Measurements from ENCODE around the gene BCL11A. TPM values are rescaled to one million over a fixed set of nuclear protein-coding genes. Genes with fewer than 3 reads are reported as not detected.

Gene BCL11A
- total and polyA plus RNA-seq, 7 donors: 3.6 to 39.6 (median 16.3) TPM

GRCh38 chr2:60567096-60567495, 13.6 kb upstream of the BCL11A start:
- WGBS, 2 donors: 93 to 97% methylated on average over 4 of the region's 4 CpGs
- intact Hi-C loops (cut with DNase I): loop anchor here (5.0 kb wide), 1 partner anchor 1805 kb away; no protein-coding TSS in a partner anchor
- Histone ChIP-seq H3K4me3 (no peak overlapping the region), H3K4me1 (peaks cover 0 to 11% (median 5%) of the 10 kb centered on the region in 4 donors), H3K9me3 (no peaks in the 10 kb centered on the region), H3K36me3 (no peaks in the 10 kb centered on the region), H3K27ac (no peak overlapping the region), H3K27me3 (peaks cover 9 to 43% (median 29%) of the 10 kb centered on the region in 3 donors)
- no peak for DNase-seq
- TF ChIP-seq EP300 (IDR thresholded peaks at IDR 0.05): no peak
- TF ChIP-seq POLR2AphosphoS5 (IDR thresholded peaks at IDR 0.05): no peak
- TF ChIP-seq CTCF (IDR thresholded peaks at IDR 0.05): no peak
- no peak for TF ChIP-seq POLR2A (IDR thresholded peaks at IDR 0.05)

GRCh38 chr2:60565472-60565871, 12.0 kb upstream of the BCL11A start:
- Histone ChIP-seq H3K9me3 (no peaks in the 10 kb centered on the region), H3K27me3 (peaks cover 4 to 26% (median 15%) of the 10 kb centered on the region in 3 donors), H3K27ac (no peak overlapping the region), H3K4me1 (peaks cover 0 to 11% (median 5%) of the 10 kb centered on the region in 4 donors), H3K4me3 (no peak overlapping the region), H3K36me3 (no peaks in the 10 kb centered on the region)
- no peak for DNase-seq
- 6 to 11% methylated on average over 3 of the region's 3 CpGs for WGBS, 2 donors
- TF ChIP-seq EP300 (IDR thresholded peaks at IDR 0.05) (no peak), POLR2A (IDR thresholded peaks at IDR 0.05) (no peak), CTCF (IDR thresholded peaks at IDR 0.05) (peak in 2 of 4 experiments; percentile 31 to 38), POLR2AphosphoS5 (IDR thresholded peaks at IDR 0.05) (no peak)
- intact Hi-C loops (cut with DNase I): loop anchor here (5.0 kb wide), 1 partner anchor 1803 kb away; no protein-coding TSS in a partner anchor

GRCh38 chr2:60560734-60561644, 7.5 kb upstream of the BCL11A start:
- Histone ChIP-seq H3K9me3 (no peaks in the 10 kb centered on the region), H3K27ac (no peak overlapping the region), H3K4me3 (no peak overlapping the region), H3K36me3 (no peaks in the 10 kb centered on the region), H3K27me3 (peaks cover 0 to 11% (median 0%) of the 10 kb centered on the region in 3 donors), H3K4me1 (peaks cover 0 to 15% (median 9%) of the 10 kb centered on the region in 4 donors)
- intact Hi-C loops (cut with DNase I): no loop called here
- TF ChIP-seq CTCF (IDR thresholded peaks at IDR 0.05) (peak in 3 of 4 experiments; percentile 23 to 53 (median 35)), EP300 (IDR thresholded peaks at IDR 0.05) (no peak), POLR2AphosphoS5 (IDR thresholded peaks at IDR 0.05) (no peak), POLR2A (IDR thresholded peaks at IDR 0.05) (no peak)
- 83 to 89% methylated on average over 5 of the region's 5 CpGs for WGBS, 2 donors
- DNase-seq: no peak

GRCh38 chr2:60559880-60560279, 6.4 kb upstream of the BCL11A start:
- intact Hi-C loops (cut with DNase I): loop anchor here (5.0 to 10.0 kb wide), 2 partner anchors 225 to 1208 kb away; no protein-coding TSS in a partner anchor
- peaks cover 0 to 11% (median 0%) of the 10 kb centered on the region in 3 donors for H3K27me3 ChIP-seq
- TF ChIP-seq EP300 (IDR thresholded peaks at IDR 0.05): no peak
- no peak for TF ChIP-seq POLR2A (IDR thresholded peaks at IDR 0.05)
- no peak for TF ChIP-seq POLR2AphosphoS5 (IDR thresholded peaks at IDR 0.05)
- TF ChIP-seq CTCF (IDR thresholded peaks at IDR 0.05): no peak
- 20 to 59% methylated on average over 1 of the region's 1 CpG for WGBS, 2 donors
- no peaks in the 10 kb centered on the region for H3K36me3 ChIP-seq
- DNase-seq: no peak
- peak overlapping the region in 1 of 4 donors; percentile 9 for H3K27ac ChIP-seq
- no peak overlapping the region for H3K4me3 ChIP-seq
- no peaks in the 10 kb centered on the region for H3K9me3 ChIP-seq
- H3K4me1 ChIP-seq: peaks cover 0 to 23% (median 15%) of the 10 kb centered on the region in 4 donors
